Stimulated activated CD4-positive, alpha-beta T cell treated with anti-CD3 and anti-CD28 coated beads, TNF-alpha, amount 100 ng/mL, for 1 hour (primary cell): Measurements from ENCODE around the gene GBP2.

ENCODE experiments used
- DNase-seq, 3 donors: peaks; one replicate each; pipeline ENCODE4 v3.0.0-alpha.2; 2020; ENCODE audit warnings: low read depth in 3 of 3, low spot score in 1 of 3

Gene GBP2

GRCh38 chr1:89065079-89065868 lies 60.6 kb downstream of the GBP2 start, which contains the start of gene GBP1:
Gene GBP1 (minus strand): TSS chr1:89065208. CDS start chr1:89063234, 1,974 bp downstream.
- DNase-seq, result no peak

- no peak for DNase-seq
These were observed 61.3 kb downstream of the GBP2 start for GRCh38 chr1:89064632-89065031.

- no peak for DNase-seq
These were observed 62.8 kb downstream of the GBP2 start for GRCh38 chr1:89063094-89063493.

GRCh38 chr1:89060091-89060490 lies 65.8 kb downstream of the GBP2 start:
- no peak for DNase-seq
